Loucy (cell line): ENCODE results near the gene OR2AP1.
"Not testable (repeated sequence)": the region's sequence is repeated elsewhere in the genome, so short reads cannot be mapped to it uniquely, and the experiment has no call there.

ENCODE experiments used
- H2AFZ ChIP-seq: fragments of 200-600 bp; sonication (generic); 2 replicates; pipeline ENCODE4 v1.6.0; 2016; ENCODE audit warnings: antibody characterized with exemption, mild to moderate bottlenecking, low read length, moderate library complexity
- H3F3A ChIP-seq: fragments of 200-600 bp; 2 replicates; pipeline ENCODE4 v1.6.0; 2016; ENCODE audit warnings: antibody characterized with exemption, low read depth, mild to moderate bottlenecking
- H3K27me3 ChIP-seq: fragments of 200-600 bp; sonication (generic); 2 replicates; pipeline ENCODE4 v1.6.1; 2014; ENCODE audit warnings: low read length, mild to moderate bottlenecking; ENCODE audit not compliant: insufficient read depth, poor library complexity, severe bottlenecking
- H3K36me3 ChIP-seq: fragments of 200-600 bp; sonication (generic); 2 replicates; pipeline ENCODE4 v1.6.1; 2016; ENCODE audit warnings: low read length; ENCODE audit not compliant: insufficient read depth
- H3K4me1 ChIP-seq: fragments of 200-600 bp; sonication (generic); 2 replicates; pipeline ENCODE4 v1.5.1; 2014; ENCODE audit warnings: low read length, mild to moderate bottlenecking; ENCODE audit not compliant: insufficient read depth, poor library complexity, severe bottlenecking
- H3K4me2 ChIP-seq: fragments of 200-600 bp; sonication (generic); 2 replicates; pipeline ENCODE4 v1.6.0; 2014; ENCODE audit warnings: antibody characterized with exemption, low read length, low read depth, mild to moderate bottlenecking; ENCODE audit not compliant: poor library complexity, severe bottlenecking
- H3K4me3 ChIP-seq: fragments of 200-600 bp; sonication (generic); 2 replicates; pipeline ENCODE4 v1.5.1; 2014; ENCODE audit warnings: low read length, mild to moderate bottlenecking, mixed read lengths; ENCODE audit not compliant: poor library complexity, severe bottlenecking
- H3K79me2 ChIP-seq: fragments of 200-600 bp; sonication (generic); 2 replicates; pipeline ENCODE4 v1.6.1; 2014; ENCODE audit warnings: low read length; ENCODE audit not compliant: insufficient read depth
- H3K9ac ChIP-seq: fragments of 200-600 bp; sonication (generic); 2 replicates; pipeline ENCODE4 v1.6.0; 2014; ENCODE audit warnings: mild to moderate bottlenecking, low read depth, low read length, moderate library complexity; ENCODE audit not compliant: poor library complexity, severe bottlenecking
- H3K9me2 ChIP-seq: fragments of 200-600 bp; sonication (generic); replicated peaks from 2 replicates; pipeline ENCODE4 v1.6.1; 2016; ENCODE audit warnings: low read depth, low read length, mixed read lengths
- H3K9me3 ChIP-seq: fragments of 200-600 bp; sonication (generic); 2 replicates; pipeline ENCODE4 v1.6.1; 2014; ENCODE audit warnings: mild to moderate bottlenecking, antibody characterized with exemption, low read length, low read depth; ENCODE audit not compliant: insufficient read depth
- H4K20me1 ChIP-seq: fragments of 200-600 bp; sonication (generic); 2 replicates; pipeline ENCODE4 v1.6.0; 2014; ENCODE audit warnings: antibody characterized with exemption, low read length, mild to moderate bottlenecking; ENCODE audit not compliant: insufficient read depth, poor library complexity, severe bottlenecking
- EZH2phosphoT487 ChIP-seq: fragments of 200-600 bp; IDR thresholded peaks from 2 replicates; pipeline ENCODE4 v1.6.1; 2018; ENCODE audit warnings: antibody characterized with exemption, mild to moderate bottlenecking, moderate library complexity, borderline replicate concordance
- TF ChIP-seq, protein P1 (sequence below): fragments of 200-600 bp; sonication (generic); conservative IDR thresholded peaks from 2 replicates; pipeline ENCODE4 v1.5.1; 2014; ENCODE audit warnings: mild to moderate bottlenecking, antibody characterized with exemption, low read length

Gene OR2AP1

DNA sequence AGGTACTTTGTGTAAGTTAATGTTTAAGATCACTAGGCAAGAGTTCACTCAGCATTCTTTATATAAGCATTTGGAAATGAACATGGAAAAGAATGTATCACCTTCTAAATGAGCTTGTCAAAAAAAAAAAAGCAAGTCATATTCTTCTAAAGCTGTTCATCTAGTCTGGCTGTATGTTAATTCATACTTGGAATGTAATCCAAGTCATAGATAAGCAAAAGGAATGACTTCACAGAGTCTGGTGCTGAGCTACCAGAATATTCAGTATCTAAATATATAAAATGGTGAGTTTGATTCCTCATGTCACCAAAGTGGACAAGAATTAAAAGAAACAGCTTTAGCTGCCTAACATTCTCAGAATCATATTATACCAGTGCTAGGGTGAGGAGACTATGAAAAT lies 18.0 kb upstream of the OR2AP1 start:
- H3K4me2 ChIP-seq = no peak overlapping the region
- no peak overlapping the region for H3K9ac ChIP-seq
- no peaks in the 10 kb centered on the region for H3K36me3 ChIP-seq
- no peaks in the 10 kb centered on the region for H3K27me3 ChIP-seq
- no peaks in the 10 kb centered on the region for H3K9me2 ChIP-seq
- H4K20me1 ChIP-seq = no peaks in the 10 kb centered on the region
- H3K4me1 ChIP-seq = peaks cover 17% of the 10 kb centered on the region
- TF ChIP-seq EZH2phosphoT487 = no peak
- TF ChIP-seq, protein P1, sequence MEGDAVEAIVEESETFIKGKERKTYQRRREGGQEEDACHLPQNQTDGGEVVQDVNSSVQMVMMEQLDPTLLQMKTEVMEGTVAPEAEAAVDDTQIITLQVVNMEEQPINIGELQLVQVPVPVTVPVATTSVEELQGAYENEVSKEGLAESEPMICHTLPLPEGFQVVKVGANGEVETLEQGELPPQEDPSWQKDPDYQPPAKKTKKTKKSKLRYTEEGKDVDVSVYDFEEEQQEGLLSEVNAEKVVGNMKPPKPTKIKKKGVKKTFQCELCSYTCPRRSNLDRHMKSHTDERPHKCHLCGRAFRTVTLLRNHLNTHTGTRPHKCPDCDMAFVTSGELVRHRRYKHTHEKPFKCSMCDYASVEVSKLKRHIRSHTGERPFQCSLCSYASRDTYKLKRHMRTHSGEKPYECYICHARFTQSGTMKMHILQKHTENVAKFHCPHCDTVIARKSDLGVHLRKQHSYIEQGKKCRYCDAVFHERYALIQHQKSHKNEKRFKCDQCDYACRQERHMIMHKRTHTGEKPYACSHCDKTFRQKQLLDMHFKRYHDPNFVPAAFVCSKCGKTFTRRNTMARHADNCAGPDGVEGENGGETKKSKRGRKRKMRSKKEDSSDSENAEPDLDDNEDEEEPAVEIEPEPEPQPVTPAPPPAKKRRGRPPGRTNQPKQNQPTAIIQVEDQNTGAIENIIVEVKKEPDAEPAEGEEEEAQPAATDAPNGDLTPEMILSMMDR = no peak
- H3K4me3 ChIP-seq = no peak overlapping the region
- H3F3A ChIP-seq = no peaks in the 10 kb centered on the region
- no peaks in the 10 kb centered on the region for H3K79me2 ChIP-seq
- no peak overlapping the region for H2AFZ ChIP-seq
- peaks cover 14% of the 10 kb centered on the region; the same call in 1 of the 2 replicates for H3K9me3 ChIP-seq

DNA sequence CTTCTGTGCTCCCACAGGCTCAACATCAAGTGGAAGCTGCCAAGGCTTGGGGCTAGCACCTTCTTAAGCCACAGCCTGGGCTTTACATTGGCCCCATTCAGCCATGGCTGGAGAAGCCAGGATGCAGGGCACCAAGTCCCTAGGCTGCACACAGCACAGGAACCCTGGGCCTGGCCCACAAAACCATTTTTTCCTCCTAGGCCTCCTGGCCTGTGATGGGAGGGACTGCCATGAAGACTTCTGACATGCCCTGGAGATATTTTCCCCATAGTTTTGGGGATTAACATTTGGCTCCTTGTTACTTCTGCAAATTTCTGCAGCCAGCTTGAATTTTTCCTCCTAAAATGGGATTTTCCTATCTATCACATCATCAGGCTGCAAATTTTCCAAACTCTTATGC lies 2.2 kb upstream of the OR2AP1 start:
- not testable (repeated sequence) for H3K4me1 ChIP-seq, H3K79me2 ChIP-seq, H2AFZ ChIP-seq, H3K4me2 ChIP-seq, H4K20me1 ChIP-seq, H3K36me3 ChIP-seq, H3K27me3 ChIP-seq, H3K9ac ChIP-seq, H3F3A ChIP-seq, H3K4me3 ChIP-seq, H3K9me2 ChIP-seq
- H3K9me3 ChIP-seq = peaks cover 11% of the 10 kb centered on the region; the same call in 1 of the 2 replicates

DNA sequence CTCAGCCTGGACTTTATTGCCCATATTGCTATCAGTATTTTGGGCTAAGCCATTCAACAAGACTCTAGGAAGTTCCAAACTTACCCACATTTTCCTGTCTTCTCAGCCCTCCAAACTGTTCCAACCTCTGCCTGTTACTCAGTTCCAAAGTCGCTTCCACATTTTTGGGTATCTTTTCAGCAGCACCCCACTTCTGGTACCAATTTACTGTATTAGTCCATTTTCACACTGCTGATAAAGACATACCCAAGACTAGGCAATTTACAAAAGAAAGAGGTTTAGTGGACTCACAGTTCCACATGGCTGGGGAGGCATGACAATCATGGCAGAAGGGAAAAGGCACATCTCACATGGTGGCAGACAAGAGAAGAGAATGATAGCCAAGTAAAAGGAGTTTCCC lies 1.6 kb upstream of the OR2AP1 start:
- H3K36me3 ChIP-seq, H3K9ac ChIP-seq, H2AFZ ChIP-seq, H4K20me1 ChIP-seq, H3K79me2 ChIP-seq, H3K9me2 ChIP-seq, H3K27me3 ChIP-seq, H3K4me3 ChIP-seq, H3K4me1 ChIP-seq, H3K4me2 ChIP-seq, H3F3A ChIP-seq: not testable (repeated sequence)
- peaks cover 11% of the 10 kb centered on the region; the same call in 1 of the 2 replicates for H3K9me3 ChIP-seq

DNA sequence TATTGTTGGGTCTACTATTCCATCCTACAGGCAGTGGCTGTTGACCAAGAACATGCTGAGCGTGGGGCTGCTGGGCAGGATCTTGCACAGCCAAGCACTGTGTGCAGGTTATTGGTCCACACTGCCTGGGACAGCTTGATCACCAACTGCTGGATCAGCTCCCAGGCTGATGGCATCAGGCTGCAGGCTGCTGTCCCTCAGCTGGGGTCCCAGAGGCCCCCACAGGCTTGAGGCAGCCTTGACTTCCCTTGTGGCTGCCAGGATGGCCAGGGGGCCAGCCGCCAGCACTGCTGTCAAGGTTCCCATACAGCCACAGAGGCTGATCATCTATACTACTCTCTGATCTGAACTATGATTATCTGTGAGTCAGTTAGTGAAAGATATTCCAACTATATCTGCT lies 9.8 kb downstream of the OR2AP1 start:
- no peak overlapping the region for H3K4me3 ChIP-seq
- no peak overlapping the region for H2AFZ ChIP-seq
- H3K9me2 ChIP-seq = no peaks in the 10 kb centered on the region
- TF ChIP-seq, protein P1 = no peak
- TF ChIP-seq EZH2phosphoT487 = no peak
- H3K27me3 ChIP-seq = no peaks in the 10 kb centered on the region
- no peak overlapping the region for H3K4me2 ChIP-seq
- no peaks in the 10 kb centered on the region for H3K79me2 ChIP-seq
- H3F3A ChIP-seq = no peaks in the 10 kb centered on the region
- no peaks in the 10 kb centered on the region for H3K4me1 ChIP-seq
- H3K36me3 ChIP-seq = no peaks in the 10 kb centered on the region
- no peaks in the 10 kb centered on the region for H4K20me1 ChIP-seq
- H3K9ac ChIP-seq = no peak overlapping the region
- H3K9me3 ChIP-seq = no peaks in the 10 kb centered on the region
